GM10266 (cell line): Measurements from ENCODE around the gene RNH1.

Source experiments
- DNase-seq: peaks from one replicate; pipeline ENCODE4 v3.0.0; 2012; ENCODE audit errors: extremely low spot score
- CTCF ChIP-seq: IDR thresholded peaks from 2 replicates; pipeline ENCODE4 v1.5.1; 2012; ENCODE audit warnings: mild to moderate bottlenecking, low read depth; ENCODE audit not compliant: control insufficient read depth, insufficient read depth; ENCODE audit errors: missing control alignments

RNH1 gene

GRCh38 chr11:506995-507726 is at the start of gene RNH1:
Gene RNH1, minus strand, starts transcription at chr11:507242. Its CDS starts 5,080 bp downstream, at chr11:502162.
- peak; percentile 100 for DNase-seq
- no peak for TF ChIP-seq CTCF

- TF ChIP-seq CTCF, result no peak
- no peak for DNase-seq
Observed at GRCh38 chr11:555780-556661, 49.0 kb upstream of the RNH1 start.

- no peak for TF ChIP-seq CTCF
- DNase-seq, result no peak
Observed at GRCh38 chr11:555227-555779, 48.3 kb upstream of the RNH1 start.

GRCh38 chr11:554428-555226 is 47.6 kb upstream of the RNH1 start:
- peak; percentile 95 for DNase-seq
- peak; percentile 92 for TF ChIP-seq CTCF

GRCh38 chr11:553988-554340 is 46.9 kb upstream of the RNH1 start:
- TF ChIP-seq CTCF, result no peak
- no peak for DNase-seq

- no peak for TF ChIP-seq CTCF
- DNase-seq, result no peak
Observed at GRCh38 chr11:553083-553987, 46.3 kb upstream of the RNH1 start.
